ENCODE measurements around the gene FBXO24.

Gene FBXO24

DNA sequence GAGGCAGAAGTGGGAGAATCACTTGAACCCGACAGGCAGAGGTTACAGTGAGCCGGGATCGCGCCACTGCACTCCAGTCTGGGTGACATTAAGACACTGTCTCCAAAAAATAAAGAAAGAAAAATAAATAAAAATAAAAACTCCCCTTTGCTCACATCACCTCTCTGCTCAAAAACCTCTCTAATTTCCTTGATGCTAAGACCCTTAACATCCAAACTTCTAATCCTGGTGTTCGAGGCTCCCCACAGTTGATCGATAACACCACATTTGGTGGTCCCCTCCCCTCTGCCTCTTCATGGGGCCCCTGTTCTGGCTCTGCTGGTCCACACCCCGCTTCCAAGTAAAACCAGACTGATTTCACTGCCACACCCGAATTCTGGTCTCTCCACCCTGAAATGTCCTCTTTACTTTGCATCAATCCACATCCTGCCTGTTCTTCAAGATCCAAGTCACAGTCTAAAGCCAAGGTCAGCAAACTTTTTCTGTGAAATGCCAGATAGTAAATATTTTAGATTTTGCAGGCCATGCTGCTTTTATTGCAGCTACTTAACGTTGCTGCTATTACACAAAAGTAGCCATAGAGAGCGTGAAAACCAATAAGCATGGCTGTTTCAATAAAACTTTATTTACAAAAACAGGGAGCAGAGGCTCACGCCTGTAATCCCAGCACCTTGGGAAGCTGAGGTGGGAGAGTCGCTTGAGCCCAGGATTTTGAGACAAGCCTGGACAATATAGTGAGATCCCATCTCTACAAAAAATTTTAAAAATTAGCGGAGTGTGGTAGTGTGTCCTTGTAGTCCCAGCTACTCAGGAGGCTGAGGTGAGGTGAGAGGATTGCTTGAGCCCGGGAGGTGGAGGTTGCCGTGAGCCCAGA lies 38.1 kb downstream of the FBXO24 start:
- no peak for DNase-seq

- no peak for DNase-seq
These were observed 39.9 kb downstream of the FBXO24 start for GRCh38 chr7:100626055-100626454.

DNA sequence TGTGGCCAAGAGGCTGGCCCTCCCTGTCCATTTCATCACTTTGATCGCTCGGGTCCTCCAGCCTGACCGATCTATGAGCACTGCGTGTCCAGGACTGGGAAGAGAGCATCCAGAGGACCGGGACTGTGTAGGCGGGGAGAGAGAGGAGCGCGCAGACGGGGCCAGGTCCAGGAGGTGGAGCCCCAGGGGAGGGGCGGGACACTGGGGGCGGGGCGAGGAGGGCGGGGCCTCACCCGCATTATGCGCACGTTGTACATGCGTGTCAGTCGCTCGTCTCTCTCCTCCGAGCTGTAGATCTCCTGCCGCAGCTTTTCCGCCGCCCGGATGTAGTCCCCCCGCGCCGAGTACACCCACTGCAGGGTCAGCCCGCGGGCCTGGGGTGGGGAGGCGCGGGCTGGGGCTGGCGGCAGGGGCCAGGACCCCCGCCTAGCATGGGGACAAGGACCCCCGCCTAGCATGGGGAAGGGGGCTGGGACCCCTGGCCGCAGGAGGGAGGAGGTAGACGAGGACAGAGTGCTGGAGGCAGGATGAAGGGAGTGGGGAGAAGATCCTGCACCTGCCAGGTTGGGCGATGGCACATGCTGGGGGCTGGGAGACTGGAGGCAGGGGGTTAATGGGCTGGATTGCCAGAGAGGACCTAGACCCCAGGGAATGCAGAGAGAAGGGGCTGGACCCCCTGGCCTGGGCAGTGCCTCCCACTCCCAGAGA lies 40.6 kb downstream of the FBXO24 start:
- DNase-seq, result peak; percentile 80

- DNase-seq, result no peak
These were observed 41.1 kb downstream of the FBXO24 start for GRCh38 chr7:100627238-100627549.

GRCh38 chr7:100629117-100629716 lies 43.1 kb downstream of the FBXO24 start:
- no peak for DNase-seq

DNA sequence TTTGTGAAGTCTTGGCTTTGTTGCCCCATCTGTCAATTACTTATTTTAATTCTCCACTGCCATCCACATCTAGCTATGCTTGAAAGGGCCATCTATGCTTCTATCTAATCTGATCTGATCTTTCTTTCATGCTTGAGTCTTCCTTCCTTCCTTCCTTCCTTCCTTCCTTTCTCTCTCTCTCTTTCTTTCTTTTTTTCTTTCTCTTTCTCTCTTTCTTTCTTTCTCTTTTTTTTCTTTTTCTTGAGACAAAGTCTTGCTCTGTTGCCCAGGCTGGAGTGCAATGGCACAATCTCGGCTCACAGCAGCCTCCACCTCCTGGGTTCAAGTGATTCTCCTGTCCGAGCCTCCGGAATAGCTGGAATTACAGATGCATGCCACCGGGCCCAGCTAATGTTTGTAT lies 43.9 kb downstream of the FBXO24 start:
- DNase-seq, result no peak

- peak; percentile 39 for DNase-seq
These were observed 47.0 kb downstream of the FBXO24 start for GRCh38 chr7:100632951-100633717.

GRCh38 chr7:100639995-100640516 lies 53.9 kb downstream of the FBXO24 start:
- DNase-seq, result no peak

DNA sequence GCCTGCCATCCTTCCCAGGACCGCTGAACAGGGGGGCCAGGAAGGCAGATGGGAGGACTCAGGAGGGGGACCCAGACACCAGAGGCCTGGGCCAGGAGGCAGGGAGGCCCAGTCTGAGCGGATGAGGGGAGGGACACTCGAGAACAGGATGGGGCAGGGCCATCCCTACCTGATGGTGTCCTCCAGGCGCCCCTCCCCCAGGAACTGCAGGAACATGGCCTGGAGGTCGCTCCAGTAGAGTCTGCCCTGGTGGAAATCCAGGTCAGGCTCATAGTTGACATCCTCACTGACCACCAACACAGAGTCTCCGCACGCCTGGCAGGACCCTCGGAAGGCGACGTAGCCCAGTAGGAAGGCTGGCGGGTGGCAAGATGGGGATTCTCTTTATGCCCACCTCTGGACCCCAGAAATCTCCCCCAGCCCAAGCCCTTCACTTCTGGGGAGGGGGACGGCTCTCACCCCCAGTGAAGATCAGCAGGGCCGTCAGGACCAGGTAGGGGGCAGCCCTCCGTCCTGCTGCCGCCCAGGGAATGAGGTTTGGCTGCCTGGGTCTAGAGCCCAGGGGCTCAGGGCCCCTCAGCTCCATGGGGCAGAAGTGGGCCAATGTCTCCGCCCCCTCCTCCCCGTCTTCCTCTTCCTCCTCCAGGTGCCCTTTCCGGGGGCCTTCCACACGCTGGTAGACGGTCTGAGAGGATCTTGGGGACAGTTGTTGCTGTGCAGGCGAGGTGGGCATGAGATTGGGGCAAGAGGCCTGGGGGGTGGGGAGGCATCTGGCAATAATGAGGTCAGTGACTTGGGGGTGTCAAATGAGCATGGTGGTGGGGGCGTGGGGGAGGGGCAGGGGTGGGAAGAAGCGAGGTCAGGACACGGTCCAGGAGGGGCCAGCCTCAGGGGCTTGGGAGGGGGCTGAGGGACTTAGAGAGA lies 54.7 kb downstream of the FBXO24 start:
- DNase-seq, result no peak

- DNase-seq, result no peak
These were observed 55.3 kb downstream of the FBXO24 start, which contains the start of gene TFR2 for GRCh38 chr7:100641463-100641859. Gene TFR2, minus strand, starts transcription at chr7:100641552. Its CDS starts 43 bp downstream, at chr7:100641509.

DNA sequence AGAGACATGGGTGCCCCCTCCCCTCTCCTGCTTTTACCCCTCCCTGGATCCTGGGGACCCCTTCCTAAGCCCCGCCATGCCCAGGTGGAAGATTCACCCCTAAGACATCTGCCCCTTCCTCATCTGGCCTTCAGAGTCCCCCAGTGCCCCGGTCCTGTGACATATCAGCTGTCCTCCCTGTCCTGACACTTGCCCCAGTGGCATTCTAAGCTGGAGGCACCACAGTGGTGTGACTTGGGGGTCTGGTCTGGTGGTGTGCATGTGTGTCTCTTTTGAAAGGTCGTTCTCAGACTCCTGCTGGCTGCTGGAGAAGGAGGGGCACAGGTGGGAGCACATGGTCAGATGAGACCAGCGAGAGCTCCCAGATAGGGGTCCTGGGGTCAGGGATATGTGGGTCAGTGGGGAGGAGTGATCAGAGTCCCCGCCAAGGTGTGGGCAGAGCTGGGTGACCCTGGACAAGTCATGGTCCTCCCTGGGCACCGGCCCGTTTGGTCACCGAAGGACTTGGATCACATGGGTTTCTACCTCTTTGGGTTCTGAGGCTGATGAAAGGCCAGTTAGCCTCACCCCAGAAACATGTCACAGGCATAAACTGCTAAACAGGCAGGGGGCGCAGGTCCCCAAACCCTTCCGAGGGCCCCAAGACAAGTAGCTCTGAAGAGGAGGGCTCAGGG lies 55.9 kb downstream of the FBXO24 start:
- no peak for DNase-seq

DNA sequence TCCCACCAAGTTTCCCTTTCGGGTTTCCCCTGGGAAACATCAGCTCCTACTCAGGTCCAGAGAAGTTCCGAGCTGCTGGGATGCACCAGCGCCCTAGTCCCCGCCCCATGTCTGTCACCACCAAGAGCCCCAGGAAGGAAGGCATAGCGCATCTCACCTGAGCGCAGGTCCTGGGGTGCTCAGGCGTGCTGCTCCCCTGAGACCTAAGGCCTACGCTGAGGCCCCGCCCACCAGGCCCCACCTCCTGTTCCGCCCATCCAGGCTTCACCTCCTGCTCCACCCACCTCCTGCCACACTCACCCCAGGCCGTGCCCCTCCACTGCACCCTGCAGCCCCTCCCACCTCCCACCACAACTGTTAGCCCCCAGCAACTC lies 56.4 kb downstream of the FBXO24 start:
- DNase-seq, result no peak

DNA sequence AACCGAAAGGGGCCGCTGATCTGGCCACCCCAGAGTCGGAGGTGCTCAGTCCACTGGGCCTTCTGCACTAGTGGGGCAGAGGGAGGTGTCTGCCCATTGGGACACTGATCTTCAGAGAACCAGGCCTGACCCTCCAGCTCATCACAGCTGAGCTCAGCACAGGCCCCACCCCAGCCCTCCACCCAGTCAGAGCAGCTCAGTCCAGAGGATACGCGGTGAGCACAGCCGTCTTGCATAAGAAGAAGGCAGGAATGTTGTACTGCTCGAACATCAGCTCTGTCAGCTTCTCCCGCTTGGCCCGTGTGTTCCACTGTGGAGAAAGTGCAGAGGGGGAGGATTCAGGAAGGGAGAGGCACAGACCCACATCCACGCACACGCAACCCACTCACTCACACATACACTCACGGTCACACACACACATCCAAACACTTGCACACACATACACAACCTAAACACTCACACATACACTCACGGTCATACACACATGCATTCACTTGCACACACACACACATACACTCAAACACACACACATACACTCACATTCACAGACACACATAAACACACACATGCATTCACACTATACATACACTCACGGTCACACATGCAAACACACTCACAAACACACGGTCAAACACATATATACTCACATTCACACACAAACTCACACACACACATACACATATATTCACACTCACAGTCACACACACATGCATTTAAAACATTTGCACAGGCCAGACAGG lies 63.9 kb downstream of the FBXO24 start:
- DNase-seq, result no peak
